EH (cell line): ENCODE data around the gene MEAF6.
"Not testable (repeated sequence)": the region's sequence is repeated elsewhere in the genome, so short reads cannot be mapped to it uniquely, and the experiment has no call there.

Experiments used
- DNase-seq: peaks from one replicate; pipeline ENCODE4 v3.0.0-alpha.2; 2015; ENCODE audit warnings: low read depth

Gene MEAF6

DNA sequence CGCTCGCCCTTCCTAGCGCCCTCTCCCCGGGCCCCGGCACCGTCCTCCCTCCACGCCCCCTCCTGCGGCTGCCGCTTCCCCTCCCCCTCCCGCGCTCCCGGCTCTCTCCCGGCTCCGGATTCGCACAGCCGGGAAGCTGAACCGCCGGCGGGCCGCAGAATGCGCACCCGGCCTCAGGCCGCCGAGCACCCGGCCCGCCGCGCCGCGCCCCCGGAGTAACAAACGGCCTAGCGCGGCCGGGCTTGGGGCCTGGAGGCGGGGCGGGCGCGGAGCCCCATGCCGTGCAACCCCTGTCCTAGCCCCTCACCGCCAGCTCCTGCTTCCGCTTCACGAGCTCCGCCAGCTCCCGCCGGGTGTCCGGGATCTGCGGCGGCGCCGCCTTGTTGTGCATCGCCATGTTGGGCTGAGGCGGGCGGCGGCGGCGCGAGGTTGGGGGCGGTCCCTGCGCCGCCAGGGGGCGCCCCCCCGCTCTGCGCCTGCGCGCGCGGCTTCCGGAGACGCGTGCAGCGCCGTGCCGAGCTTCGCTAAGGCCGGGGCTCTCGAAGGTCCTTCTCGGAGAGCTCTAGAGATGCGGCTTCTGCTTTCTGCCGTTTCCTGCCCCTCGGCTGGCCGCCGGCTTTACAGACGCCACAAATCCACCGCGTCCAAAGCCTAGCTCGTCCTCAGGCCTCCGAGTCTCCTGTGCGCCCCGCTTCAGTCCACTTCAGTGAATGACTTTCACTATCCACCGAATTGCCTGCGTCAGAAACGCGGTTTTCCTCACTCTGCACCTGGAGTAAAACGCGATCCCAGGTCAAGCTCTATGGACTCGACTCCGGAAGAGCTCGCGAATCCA is at the start of gene MEAF6:
TSS of gene MEAF6 (minus strand) at position 417 of the 835 bp plus-strand sequence. CDS start at position 397, 20 bp downstream.
- peak; percentile 88 for DNase-seq

DNA sequence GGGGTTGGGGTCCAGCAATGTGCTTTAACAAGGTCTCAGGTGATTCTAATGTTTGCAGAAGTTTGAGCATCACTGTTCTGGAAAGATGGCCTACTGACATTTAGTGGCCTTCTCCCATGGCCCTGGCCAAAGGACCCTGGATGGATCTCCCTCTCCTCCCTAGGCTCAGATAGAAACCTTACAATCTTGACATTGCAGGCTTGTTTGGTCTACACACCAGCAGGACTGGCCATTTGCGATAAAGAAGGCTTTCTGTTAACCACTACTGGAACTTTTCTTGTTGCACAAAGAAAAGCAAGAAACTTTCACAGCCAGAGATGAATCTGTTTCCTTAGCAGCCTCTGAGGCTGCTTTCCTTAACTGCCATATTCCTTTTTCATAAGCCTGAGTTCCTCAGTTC is 48.4 kb upstream of the MEAF6 start:
- no peak for DNase-seq

DNA sequence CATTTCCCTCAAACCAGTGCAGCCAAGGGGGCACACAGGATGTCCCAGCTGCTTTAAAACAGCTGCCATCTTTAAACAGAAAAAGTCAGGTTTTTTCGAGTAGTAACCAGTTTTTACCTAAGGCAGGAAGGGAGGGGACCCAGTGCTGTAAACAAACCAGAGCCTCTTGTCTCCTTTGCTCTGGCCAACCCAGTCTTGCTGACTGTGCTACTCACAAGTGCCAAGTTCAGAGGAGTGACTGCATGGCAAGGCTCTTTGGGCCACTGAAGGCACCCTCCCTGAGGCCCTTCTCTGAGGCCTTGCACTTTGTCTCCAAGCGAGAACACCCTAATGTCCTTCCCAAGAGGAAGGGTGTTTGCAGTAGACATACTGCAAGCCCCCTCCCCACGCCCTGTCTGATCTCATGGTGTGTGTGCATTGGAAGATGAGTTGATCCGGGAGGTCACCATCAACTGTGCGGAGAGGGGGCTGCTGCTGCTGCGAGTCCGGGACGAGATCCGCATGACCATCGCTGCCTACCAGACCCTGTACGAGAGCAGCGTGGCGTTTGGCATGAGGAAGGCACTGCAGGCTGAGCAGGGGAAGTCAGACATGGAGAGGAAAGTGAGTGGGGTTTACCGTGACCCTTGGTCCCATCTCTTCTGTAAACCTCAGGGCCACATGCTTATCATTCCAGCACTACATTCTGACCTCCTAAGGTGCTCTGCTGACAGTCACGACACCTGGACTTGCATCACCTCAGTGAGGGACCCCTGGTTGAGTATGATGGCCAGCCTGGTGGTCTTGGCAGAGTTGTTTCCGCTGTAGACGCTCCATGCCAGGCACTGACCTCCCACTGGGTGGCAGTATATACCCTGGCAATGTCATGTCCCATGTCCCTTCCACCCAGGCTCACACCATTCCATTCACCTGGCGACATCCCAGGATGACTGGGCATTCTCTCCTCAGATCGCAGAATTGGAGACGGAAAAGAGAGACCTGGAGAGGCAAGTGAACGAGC is 46.9 kb upstream of the MEAF6 start:
- DNase-seq: peak; percentile 58

DNA sequence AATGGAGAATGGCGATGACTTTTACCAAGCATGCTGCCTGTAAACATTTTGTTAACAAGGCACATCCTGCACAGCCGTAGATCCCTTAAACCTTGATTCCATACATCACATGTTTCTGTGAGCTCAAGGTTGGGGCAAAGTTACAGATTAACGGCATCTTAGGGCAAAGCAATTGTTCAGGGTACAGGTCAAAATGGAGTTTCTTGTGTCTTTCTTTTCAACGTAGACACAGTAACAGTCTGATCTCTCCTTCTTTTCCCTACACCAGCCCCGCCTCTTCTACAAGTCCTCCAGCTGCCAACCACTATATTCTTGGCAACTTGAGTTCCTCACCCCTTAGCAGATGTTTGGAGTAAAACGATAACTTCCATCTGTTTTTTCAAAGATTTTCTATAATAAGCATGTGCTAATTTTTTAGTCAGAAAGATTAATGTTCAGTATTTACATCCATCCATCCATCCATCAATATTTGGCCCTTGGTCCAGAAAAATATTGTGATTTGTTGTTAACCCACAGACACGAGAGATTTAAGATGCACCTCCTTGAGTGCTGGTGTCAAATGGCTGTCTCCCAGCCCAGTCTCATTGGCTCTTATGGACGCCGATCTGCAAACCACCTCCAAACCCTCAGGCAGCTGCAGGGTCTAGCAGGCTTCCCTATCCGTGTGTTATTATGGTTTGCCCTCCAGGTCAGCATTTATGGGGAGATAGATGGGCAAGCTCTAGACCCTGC is 46.0 kb upstream of the MEAF6 start:
- DNase-seq: no peak

DNA sequence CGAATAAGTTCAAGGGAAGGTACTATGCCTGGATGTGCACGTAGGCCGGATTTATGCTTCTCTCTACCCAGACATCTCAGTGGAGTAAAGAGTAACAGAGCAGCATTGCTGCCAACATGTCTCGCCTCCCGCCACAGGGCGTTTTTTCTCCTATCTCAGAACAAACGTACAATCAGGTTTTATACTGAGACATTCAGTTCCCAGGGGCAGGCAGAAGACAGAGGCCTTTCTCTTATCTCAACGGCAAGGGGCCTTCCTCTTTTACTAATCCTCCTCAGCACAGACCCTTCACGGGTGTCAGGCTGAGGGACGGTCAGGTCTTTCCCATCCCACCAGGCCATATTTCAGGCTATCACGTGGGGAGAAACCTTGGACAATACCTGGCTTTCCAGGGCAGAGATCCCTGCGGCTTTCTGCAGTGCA is 45.4 kb upstream of the MEAF6 start:
- not testable (repeated sequence) for DNase-seq

DNA sequence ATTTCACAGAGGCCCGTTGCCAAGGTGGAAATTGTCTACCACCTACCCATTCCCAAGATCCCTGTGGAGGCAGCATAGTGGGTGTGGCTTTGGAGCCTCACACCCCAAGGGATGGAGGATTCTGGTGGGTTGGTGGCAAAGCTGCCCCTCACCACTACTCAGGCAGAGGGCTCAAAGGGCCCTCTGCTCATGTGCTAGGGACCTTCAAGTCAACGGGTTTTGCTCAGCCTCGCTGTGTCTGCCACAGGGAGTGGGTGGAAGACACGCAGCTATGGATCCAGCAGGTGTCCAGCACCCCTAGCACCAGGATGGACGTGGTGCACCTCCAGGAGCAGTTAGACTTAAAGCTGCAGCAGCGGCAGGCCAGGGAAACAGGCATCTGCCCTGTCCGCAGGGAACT is 44.5 kb upstream of the MEAF6 start:
- no peak for DNase-seq

DNA sequence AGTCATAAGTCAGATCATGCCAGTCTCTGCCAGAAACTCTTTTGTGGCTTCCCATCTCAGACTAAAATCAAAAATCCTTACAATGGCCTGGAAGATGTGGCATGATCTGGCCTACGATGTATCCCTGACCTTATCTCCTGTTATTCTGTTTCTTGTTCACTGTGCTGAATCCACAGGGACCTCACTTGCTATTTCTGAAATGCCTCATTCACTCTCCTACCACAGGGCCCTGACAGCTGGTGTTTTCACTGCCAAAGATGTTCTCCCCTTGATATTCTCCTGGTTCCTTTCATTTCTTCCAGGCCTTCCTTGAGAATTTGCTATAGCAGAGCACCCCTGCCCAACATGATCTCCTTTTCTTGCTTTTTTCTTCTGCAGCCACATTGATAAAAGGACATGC is 43.8 kb upstream of the MEAF6 start:
- DNase-seq: no peak

DNA sequence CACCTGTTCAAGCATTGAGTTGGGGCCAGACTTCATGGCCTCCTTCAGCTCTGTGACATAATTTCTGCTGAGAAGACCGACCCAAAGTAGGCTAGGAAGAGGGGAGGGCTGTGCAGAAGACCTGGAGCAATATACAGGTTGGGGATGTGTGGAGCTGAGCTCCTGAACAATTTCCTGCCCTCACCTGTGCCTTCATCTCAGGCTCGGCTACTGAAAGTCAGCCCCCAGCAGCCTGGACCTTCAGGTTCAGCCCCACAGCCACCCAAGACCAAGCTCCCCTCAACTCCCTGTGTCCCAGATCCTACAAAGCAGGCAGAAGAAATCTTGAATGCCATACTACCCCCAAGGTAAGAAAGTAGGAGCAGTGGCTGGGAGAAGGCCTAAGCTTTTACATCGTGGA is 42.8 kb upstream of the MEAF6 start:
- DNase-seq: no peak

DNA sequence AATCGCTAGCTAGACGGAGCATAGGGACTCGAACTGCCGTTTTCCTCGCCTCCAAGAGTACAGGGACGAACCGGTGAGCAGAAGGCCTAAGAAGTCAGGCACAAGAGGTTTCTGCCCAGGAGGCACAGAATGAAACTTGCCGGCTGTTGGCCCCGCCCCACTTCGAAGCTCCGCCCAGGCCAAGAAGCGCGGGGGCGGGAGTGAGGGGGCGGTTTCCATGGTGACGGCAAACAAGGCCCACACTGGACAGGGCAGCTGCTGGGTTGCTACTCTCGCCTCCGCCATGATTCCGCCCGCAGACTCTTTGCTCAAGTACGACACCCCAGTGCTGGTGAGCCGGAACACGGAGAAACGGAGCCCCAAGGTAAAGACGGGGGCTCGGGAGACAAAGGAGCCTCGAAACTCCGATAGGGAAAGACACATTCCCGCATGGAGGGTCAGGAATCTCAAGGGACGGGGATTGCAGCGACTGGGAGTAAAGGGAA is 42.2 kb upstream of the MEAF6 start, which contains the start of gene DNALI1:
TSS of gene DNALI1 (plus strand) at position 229 of the 485 bp plus-strand sequence. CDS start at position 284, 55 bp downstream.
- peak; percentile 90 for DNase-seq

DNA sequence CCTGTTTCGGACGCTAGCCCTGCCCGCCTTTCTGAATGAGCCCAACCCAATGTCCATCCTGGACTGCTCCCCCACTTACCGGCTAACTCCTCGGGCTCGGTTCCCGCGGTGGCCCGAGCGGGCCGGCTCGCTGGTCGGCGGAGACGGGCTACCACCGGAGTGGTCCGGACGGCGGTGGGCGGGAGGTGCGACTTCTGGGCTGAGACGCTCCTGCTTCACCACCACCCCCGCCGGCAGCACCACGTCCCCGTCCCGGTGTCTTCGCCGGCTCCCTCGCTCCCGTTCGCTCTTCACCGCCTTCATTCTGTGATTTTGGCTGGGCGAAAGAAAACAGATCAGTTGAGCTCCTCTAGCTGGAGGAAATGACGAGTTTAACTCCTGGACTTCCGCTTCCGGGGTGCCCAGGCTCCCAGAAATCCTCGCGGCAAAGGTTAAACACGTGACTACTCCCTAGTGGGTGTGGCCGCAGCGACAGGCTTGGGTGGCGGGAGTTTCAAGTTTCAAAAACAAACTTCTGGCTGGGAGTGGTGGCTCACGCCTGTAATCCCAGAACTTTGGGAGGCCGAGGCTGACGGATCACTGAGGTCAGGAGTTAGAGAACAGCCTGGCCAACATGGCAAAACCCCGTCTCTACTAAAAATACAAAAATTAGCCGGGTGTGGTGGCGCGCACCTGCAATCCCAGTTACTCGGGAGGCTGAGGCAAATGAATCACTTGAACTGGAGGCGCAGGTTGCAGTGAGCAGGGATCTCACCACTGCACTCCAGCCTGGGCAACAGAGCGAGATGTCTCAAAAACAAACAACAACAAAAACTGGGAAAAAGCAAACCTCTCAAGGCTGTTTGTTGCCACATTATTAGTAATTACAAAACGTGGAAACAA is 39.6 kb upstream of the MEAF6 start, which contains the start of gene SNIP1:
TSS of gene SNIP1 (minus strand) at position 367 of the 882 bp plus-strand sequence. CDS start at position 303, 64 bp downstream.
- DNase-seq: peak; percentile 96

DNA sequence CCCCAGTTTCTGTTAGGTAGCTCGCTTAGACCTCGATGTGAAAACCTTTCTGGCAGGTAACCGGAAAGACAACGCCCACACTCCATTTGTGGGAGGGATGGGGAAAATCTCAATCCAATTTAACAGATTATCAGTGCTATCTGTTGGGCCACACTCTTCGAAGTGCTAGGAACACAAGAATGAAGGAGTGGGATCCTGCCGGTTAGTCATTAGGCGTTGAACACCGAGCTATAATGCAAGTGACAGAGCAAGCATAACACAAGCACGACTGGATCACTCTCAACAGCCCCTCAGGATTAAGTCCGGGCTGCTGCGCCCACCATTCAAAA is 39.0 kb upstream of the MEAF6 start:
- DNase-seq: no peak

DNA sequence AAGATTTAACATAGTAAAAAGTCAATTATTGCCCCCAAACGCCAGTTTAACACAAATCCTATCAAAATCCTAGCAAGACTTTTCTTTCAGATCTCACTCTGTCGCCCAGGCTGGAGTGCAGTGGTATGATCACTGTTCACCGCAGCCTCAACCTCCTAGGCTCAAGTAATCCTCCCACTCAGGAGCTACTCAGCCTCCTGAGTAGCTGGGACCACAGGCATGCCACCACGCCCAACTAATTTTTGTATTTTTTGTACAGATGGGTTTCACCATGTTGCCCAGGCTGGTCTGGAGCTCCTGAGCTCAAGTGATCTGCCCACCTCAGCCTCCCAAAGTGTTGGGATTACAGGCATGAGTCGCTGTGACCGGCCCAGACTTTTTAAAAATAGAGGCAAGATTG is 34.8 kb upstream of the MEAF6 start:
- no peak for DNase-seq

DNA sequence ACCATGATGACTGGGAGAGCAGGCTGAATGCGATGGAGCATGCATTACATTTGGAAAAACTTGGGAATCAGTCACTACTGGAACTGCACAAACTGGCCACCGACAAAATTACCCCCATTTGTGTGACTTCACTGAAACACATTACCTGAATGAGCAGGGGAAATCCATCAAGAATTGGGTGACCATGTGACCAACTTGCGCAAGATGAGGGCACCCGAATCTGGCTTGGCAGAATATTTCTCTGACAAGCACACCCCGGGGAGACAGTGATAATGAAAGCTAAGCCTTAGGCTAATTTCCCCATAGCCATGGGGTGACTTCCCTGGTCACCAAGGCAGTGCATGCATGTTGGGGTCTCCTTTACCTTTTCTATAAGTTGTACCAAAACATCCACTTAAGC is 30.5 kb upstream of the MEAF6 start:
- no peak for DNase-seq

DNA sequence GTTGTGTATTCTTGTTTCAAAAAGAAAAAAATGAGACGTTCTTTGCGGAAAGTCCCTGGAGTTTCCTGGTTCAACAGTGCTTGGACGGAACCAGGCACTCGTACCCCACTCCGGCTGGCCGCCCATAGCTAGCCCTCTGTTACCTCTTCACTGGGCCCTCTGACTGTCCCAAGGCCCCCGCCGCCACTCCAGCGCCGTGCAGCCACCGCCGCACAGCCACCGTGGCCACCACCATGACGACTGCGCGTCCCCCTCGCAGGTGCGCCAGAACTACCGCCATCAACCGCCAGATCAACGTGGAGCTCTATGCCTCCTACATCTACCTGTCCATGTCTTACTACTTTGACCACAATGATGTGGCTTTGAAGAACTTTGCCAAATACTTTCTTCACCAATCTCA is 30.0 kb upstream of the MEAF6 start:
- no peak for DNase-seq

DNA sequence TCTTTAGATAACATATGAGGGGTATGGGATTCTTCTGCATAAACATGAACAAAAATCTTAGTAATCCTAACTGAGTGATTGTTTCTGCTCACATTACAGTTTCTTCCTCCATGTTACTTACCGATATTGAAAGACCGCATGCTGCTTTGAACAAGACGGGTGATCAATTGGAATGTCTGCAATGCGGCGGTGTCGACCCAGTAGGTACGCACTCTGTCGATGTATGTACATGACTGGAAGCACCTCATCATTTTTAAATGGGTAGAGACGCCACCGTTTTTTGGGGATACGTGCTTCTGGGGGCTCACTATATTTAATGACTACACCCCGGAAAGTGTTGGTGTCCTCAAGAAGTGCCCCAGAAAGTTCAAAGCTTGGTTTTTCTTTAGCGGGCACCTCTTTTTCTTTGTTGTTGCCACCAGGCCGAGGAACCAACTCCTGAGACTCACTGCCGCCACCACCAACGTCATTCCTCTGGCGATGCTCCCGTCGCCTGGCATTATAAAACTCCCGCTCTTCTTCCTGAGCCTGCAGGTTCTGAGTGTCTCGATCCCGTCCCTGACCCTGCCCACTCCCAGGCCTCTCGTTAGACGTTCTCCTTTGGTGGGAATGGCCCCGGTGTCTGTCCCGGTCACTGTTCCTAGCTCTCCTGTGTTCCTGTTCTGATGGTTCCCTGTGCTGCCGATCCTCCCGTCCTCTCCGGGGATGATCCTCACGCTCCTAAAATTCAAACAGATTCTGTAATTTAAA is 25.6 kb upstream of the MEAF6 start:
- DNase-seq: no peak

DNA sequence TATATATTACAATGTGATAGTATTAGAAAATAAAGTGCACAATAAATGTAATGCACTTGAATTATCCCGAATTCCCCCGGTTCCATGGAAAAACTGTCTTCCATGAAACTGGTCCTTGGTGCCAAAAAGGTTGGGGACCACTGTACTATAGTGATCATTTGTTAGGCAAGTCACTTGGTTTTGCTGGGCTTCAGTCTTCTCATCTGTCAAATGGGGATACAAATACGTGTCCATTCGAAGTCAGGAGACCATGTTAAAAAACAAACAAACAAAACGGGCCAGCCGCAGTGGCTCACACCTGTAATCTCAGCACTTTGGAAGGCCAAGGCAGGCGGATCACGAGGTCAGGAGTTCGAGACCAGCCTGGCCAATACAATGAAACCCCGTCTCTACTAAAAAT is 24.6 kb upstream of the MEAF6 start:
- DNase-seq: not testable (repeated sequence)

DNA sequence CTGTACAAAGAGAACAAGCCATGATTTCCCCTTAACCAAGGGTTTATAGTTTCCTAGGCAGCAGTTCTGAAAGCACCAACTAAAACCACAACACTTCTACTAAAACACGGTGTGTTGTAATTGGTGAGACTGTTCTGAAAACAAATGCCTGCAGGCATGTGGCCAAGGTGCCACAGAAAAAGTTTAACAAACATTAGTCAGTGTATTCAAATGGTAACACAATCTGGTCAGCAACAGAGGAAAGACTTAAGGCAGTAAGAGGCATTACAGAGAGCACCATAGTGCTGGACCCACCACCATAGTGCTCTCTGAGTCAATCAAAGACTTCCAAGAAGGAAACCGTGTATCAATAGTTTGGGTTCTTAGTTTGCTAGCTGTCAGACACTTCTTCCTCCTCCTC is 22.8 kb upstream of the MEAF6 start:
- DNase-seq: peak; percentile 26

DNA sequence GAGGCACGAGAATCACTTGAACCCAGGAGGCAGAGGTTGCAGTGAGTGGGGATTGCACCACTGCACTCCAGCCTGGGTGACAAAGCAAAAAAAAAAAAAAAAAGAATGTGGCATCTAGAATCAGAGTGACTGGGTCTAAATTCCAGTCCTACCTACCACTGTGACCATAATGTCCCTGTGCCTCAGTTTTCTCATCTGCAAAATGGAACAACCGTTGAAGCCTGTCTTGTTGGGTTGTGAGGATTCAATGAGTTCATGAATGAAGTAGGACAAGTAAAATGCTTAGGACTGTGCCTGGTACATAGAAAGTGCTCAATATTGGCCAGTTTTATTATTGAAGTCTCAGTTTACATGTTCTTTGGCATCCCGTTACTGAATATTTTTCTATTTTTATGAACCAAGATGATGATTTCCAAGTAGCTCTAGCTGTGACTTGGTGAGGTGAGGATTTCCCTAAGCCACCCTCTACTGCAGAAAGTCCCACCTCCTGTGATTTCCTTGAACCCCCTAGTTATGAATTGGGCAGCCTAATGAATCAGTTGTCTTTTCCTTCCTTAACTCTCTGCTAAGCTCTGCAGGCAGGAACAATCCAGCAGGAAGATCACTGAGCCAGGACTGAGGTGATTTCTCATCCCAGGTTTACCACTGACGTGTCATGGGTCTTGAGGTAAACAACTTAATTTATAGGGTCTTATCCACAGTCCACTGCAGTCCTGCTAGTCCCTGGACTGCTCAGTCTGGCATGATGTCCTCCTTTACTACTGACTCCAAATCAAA is 18.9 kb upstream of the MEAF6 start:
- no peak for DNase-seq
